Hematopoietic multipotent progenitor cell (in vitro differentiated cells): ENCODE measurements around the gene PYM1. TPM values are rescaled to one million over a fixed set of nuclear protein-coding genes. Genes with fewer than 3 reads are reported as not detected.
"Not testable (repeated sequence)": the region's sequence is repeated elsewhere in the genome, so short reads cannot be mapped to it uniquely, and the experiment has no call there.

Experiments used
- DNase-seq, 3 donors: peaks; one replicate each; pipeline ENCODE4 v3.0.0-alpha.2; 2011 to 2015; ENCODE audit warnings: low read depth in 2 of 3, low spot score in 2 of 3
- total RNA-seq: library from RNA; depleted of rRNA; stranded (reverse); fragments of >200 nt; gene quantifications from one replicate; pipeline ENCODE4 v1.2.3, GENCODE V29; 2012

Gene PYM1
- total RNA-seq, 1 donor, result 18.0 TPM

- no peak for DNase-seq
These were observed 12.2 kb downstream of the PYM1 start for GRCh38 chr12:55915482-55915859.

- no peak for DNase-seq
These were observed 14.8 kb downstream of the PYM1 start for GRCh38 chr12:55912908-55913307.

GRCh38 chr12:55909513-55909884, 18.2 kb downstream of the PYM1 start:
- DNase-seq, result no peak

- no peak for DNase-seq
These were observed 18.8 kb downstream of the PYM1 start for GRCh38 chr12:55908726-55909512.

- DNase-seq, result no peak
These were observed 21.6 kb downstream of the PYM1 start for GRCh38 chr12:55906056-55906455.

- no peak for DNase-seq
These were observed 25.7 kb downstream of the PYM1 start for GRCh38 chr12:55901881-55902490.

- DNase-seq, result peak in 1 of 3 donors; percentile 4
These were observed 28.6 kb downstream of the PYM1 start for GRCh38 chr12:55899082-55899481.

- DNase-seq, result no peak
These were observed 34.0 kb downstream of the PYM1 start for GRCh38 chr12:55893723-55894122.

- DNase-seq, result no peak
These were observed 36.4 kb downstream of the PYM1 start for GRCh38 chr12:55891310-55891709.

GRCh38 chr12:55885113-55885512, 42.6 kb downstream of the PYM1 start:
- DNase-seq, result no peak

- DNase-seq, result no peak
These were observed 49.9 kb downstream of the PYM1 start for GRCh38 chr12:55877824-55878223.

- DNase-seq, result no peak
These were observed 51.8 kb downstream of the PYM1 start for GRCh38 chr12:55875704-55876467.

- DNase-seq, result no peak
These were observed 53.3 kb downstream of the PYM1 start for GRCh38 chr12:55874443-55874842.

GRCh38 chr12:55866454-55867004, 61.2 kb downstream of the PYM1 start:
- not testable (repeated sequence) for DNase-seq

GRCh38 chr12:55865327-55865726, 62.4 kb downstream of the PYM1 start:
- DNase-seq, result no peak

GRCh38 chr12:55862931-55863330, 64.8 kb downstream of the PYM1 start:
- DNase-seq, result not testable (repeated sequence)

- DNase-seq, result no peak
These were observed 65.4 kb downstream of the PYM1 start for GRCh38 chr12:55862286-55862685.

- no peak for DNase-seq
These were observed 65.8 kb downstream of the PYM1 start for GRCh38 chr12:55861871-55862270.

GRCh38 chr12:55861396-55861795, 66.3 kb downstream of the PYM1 start:
- no peak for DNase-seq

GRCh38 chr12:55852740-55853139, 75.0 kb downstream of the PYM1 start:
- DNase-seq, result no peak
